ENCODE data around the gene PSMD1.
"Not testable (repeated sequence)": the region's sequence is repeated elsewhere in the genome, so short reads cannot be mapped to it uniquely, and the experiment has no call there.

Gene PSMD1

GRCh38 chr2:231140808-231141207 lies 84.1 kb downstream of the PSMD1 start:
- not testable (repeated sequence) for FAIRE-seq; DNase-seq (ENCODE audit: low spot score)

- FAIRE-seq: no peak
Observed at GRCh38 chr2:231144896-231145295, 88.2 kb downstream of the PSMD1 start.

GRCh38 chr2:231146665-231147064 lies 90.0 kb downstream of the PSMD1 start:
- DNase-seq (ENCODE audit: low spot score): no peak
- FAIRE-seq: no peak

More at GRCh38 chr2:231144896-231145295, 88.2 kb downstream of the PSMD1 start:
- DNase-seq (ENCODE audit: low spot score): no peak

- FAIRE-seq (no peak), DNase-seq (ENCODE audit: low spot score) (no peak)
Observed at GRCh38 chr2:231152800-231153557, 96.3 kb downstream of the PSMD1 start.

- DNase-seq (ENCODE audit: low spot score) (no peak), FAIRE-seq (no peak)
Observed at GRCh38 chr2:231159306-231159705, 102.6 kb downstream of the PSMD1 start.

GRCh38 chr2:231160701-231161100 lies 104.0 kb downstream of the PSMD1 start:
- DNase-seq (ENCODE audit: low spot score) (no peak), FAIRE-seq (no peak)

- no peak for FAIRE-seq
Observed at GRCh38 chr2:231161252-231161839, 104.7 kb downstream of the PSMD1 start.

GRCh38 chr2:231161877-231162329 lies 105.2 kb downstream of the PSMD1 start:
- DNase-seq (ENCODE audit: low spot score) (peak; percentile 38), FAIRE-seq (no peak)

More at GRCh38 chr2:231161252-231161839, 104.7 kb downstream of the PSMD1 start:
- DNase-seq (ENCODE audit: low spot score): no peak

- FAIRE-seq: no peak
- DNase-seq (ENCODE audit: low spot score): no peak
Observed at GRCh38 chr2:231163011-231163410, 106.3 kb downstream of the PSMD1 start.

- DNase-seq (ENCODE audit: low spot score) (no peak), FAIRE-seq (no peak)
Observed at GRCh38 chr2:231163414-231164095, 106.9 kb downstream of the PSMD1 start.

- no peak for FAIRE-seq
- no peak for DNase-seq (ENCODE audit: low spot score)
Observed at GRCh38 chr2:231167745-231168459, 111.2 kb downstream of the PSMD1 start.

- no peak for DNase-seq (ENCODE audit: low spot score)
- FAIRE-seq: no peak
Observed at GRCh38 chr2:231168460-231169139, 111.9 kb downstream of the PSMD1 start.

- no peak for FAIRE-seq
Observed at GRCh38 chr2:231169488-231169887, 112.8 kb downstream of the PSMD1 start.

GRCh38 chr2:231170055-231170454 lies 113.4 kb downstream of the PSMD1 start:
- FAIRE-seq: no peak
- no peak for DNase-seq (ENCODE audit: low spot score)

More at GRCh38 chr2:231169488-231169887, 112.8 kb downstream of the PSMD1 start:
- DNase-seq (ENCODE audit: low spot score): no peak

GRCh38 chr2:231172025-231172424 lies 115.4 kb downstream of the PSMD1 start:
- DNase-seq (ENCODE audit: low spot score) (no peak), FAIRE-seq (no peak)

- no peak for DNase-seq (ENCODE audit: low spot score)
- FAIRE-seq: no peak
Observed at GRCh38 chr2:231174211-231174651, 117.6 kb downstream of the PSMD1 start.

GRCh38 chr2:231176066-231176465 lies 119.4 kb downstream of the PSMD1 start:
- no peak for DNase-seq (ENCODE audit: low spot score)

GRCh38 chr2:231177156-231178025 lies 120.7 kb downstream of the PSMD1 start:
- DNase-seq (ENCODE audit: low spot score): no peak
- FAIRE-seq: no peak

More at GRCh38 chr2:231176066-231176465, 119.4 kb downstream of the PSMD1 start:
- FAIRE-seq: no peak

- FAIRE-seq; DNase-seq (ENCODE audit: low spot score): not testable (repeated sequence)
Observed at GRCh38 chr2:231178805-231179204, 122.1 kb downstream of the PSMD1 start.

Data from urothelium cell line (cell line).